Measurements from ENCODE around the gene C1orf94. TPM values are rescaled to one million over a fixed set of nuclear protein-coding genes. Genes with fewer than 3 reads are reported as not detected.

C1orf94 gene
- polyA plus RNA-seq, 1 experiment, result 0.10 TPM

DNA sequence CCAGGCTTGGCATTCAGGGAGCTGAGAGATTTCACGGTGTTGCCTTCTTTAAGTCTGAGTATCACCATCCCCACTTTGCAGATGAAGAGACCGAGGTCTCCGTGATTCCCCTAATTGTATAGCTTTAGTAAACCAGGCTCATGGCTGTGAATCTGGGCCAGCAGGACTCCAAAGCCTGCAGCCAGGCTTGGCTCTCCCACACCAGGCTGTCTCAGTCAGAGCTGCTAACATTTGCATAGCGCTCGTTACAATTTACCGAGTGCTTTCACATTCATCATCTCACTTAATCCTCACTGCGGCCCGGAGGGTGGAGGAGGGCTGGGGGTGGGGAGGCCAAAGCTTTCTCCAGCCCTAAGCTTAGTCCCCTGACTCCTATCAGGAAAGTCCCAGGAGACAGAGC, 11.7 kb downstream of the C1orf94 start:
- DNase-seq (ENCODE audit: low read depth, low spot score), result no peak
- TF ChIP-seq, protein P1, sequence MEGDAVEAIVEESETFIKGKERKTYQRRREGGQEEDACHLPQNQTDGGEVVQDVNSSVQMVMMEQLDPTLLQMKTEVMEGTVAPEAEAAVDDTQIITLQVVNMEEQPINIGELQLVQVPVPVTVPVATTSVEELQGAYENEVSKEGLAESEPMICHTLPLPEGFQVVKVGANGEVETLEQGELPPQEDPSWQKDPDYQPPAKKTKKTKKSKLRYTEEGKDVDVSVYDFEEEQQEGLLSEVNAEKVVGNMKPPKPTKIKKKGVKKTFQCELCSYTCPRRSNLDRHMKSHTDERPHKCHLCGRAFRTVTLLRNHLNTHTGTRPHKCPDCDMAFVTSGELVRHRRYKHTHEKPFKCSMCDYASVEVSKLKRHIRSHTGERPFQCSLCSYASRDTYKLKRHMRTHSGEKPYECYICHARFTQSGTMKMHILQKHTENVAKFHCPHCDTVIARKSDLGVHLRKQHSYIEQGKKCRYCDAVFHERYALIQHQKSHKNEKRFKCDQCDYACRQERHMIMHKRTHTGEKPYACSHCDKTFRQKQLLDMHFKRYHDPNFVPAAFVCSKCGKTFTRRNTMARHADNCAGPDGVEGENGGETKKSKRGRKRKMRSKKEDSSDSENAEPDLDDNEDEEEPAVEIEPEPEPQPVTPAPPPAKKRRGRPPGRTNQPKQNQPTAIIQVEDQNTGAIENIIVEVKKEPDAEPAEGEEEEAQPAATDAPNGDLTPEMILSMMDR (IDR thresholded peaks at IDR 0.05; ENCODE audit: low read depth, low read length), result no peak
- ChIA-PET CTCF (no interaction called here), POLR2A (no interaction called here)
- Histone ChIP-seq H3K27ac (ENCODE audit: low read depth, low read length) (no peak overlapping the region), H3K4me3 (ENCODE audit: low read depth, low read length) (no peak overlapping the region), H3K27me3 (ENCODE audit: control insufficient read depth, insufficient read depth, low read length) (peaks cover 4% of the 10 kb centered on the region), H3K9me3 (ENCODE audit: control insufficient read depth, insufficient read depth, low read length) (peaks cover 4% of the 10 kb centered on the region)

DNA sequence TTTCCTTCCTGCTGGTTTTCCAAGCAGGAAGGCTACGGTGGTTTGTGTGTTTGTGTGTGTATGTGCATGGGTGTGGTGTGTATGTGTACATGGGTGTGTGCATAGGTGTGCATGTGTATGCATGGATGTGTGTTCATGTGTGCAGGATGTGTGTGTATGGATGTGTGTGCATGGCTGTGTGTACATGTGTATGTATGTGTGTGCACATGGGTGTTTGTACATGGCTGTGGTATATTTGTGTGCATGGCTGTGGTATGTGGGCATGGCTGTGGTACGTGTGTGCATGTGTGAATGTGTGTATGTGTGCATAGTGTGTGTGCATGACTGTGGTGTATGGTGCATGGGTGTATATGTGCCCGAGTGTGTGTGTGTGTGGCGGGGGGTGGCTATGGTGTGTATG, 12.3 kb downstream of the C1orf94 start:
- ChIA-PET POLR2A (no interaction called here), CTCF (no interaction called here)
- peaks cover 4% of the 10 kb centered on the region for H3K27me3 ChIP-seq (ENCODE audit: control insufficient read depth, insufficient read depth, low read length)
- peaks cover 4% of the 10 kb centered on the region for H3K9me3 ChIP-seq (ENCODE audit: control insufficient read depth, insufficient read depth, low read length)
- no peak overlapping the region for H3K27ac ChIP-seq (ENCODE audit: low read depth, low read length)
- no peak for DNase-seq (ENCODE audit: low read depth, low spot score)
- TF ChIP-seq, protein P1 (IDR thresholded peaks at IDR 0.05; ENCODE audit: low read depth, low read length), result no peak
- no peak overlapping the region for H3K4me3 ChIP-seq (ENCODE audit: low read depth, low read length)

GRCh38 chr1:34190692-34191091, 14.0 kb downstream of the C1orf94 start:
- DNase-seq (ENCODE audit: low read depth, low spot score), result no peak
- no peak overlapping the region for H3K27ac ChIP-seq (ENCODE audit: low read depth, low read length)
- ChIA-PET CTCF (no interaction called here), POLR2A (no interaction called here)
- TF ChIP-seq, protein P1 (IDR thresholded peaks at IDR 0.05; ENCODE audit: low read depth, low read length), result no peak
- H3K9me3 ChIP-seq (ENCODE audit: control insufficient read depth, insufficient read depth, low read length), result peaks cover 4% of the 10 kb centered on the region
- no peak overlapping the region for H3K4me3 ChIP-seq (ENCODE audit: low read depth, low read length)
- H3K27me3 ChIP-seq (ENCODE audit: control insufficient read depth, insufficient read depth, low read length), result peaks cover 4% of the 10 kb centered on the region

- ChIA-PET POLR2A (no interaction called here), CTCF (no interaction called here)
- peaks cover 7% of the 10 kb centered on the region for H3K9me3 ChIP-seq (ENCODE audit: control insufficient read depth, insufficient read depth, low read length)
- no peak overlapping the region for H3K4me3 ChIP-seq (ENCODE audit: low read depth, low read length)
- no peak for DNase-seq (ENCODE audit: low read depth, low spot score)
- TF ChIP-seq, protein P1 (IDR thresholded peaks at IDR 0.05; ENCODE audit: low read depth, low read length), result no peak
- H3K27me3 ChIP-seq (ENCODE audit: control insufficient read depth, insufficient read depth, low read length), result peaks cover 4% of the 10 kb centered on the region
- no peak overlapping the region for H3K27ac ChIP-seq (ENCODE audit: low read depth, low read length)
These were observed 15.9 kb downstream of the C1orf94 start for GRCh38 chr1:34192621-34193020.

DNA sequence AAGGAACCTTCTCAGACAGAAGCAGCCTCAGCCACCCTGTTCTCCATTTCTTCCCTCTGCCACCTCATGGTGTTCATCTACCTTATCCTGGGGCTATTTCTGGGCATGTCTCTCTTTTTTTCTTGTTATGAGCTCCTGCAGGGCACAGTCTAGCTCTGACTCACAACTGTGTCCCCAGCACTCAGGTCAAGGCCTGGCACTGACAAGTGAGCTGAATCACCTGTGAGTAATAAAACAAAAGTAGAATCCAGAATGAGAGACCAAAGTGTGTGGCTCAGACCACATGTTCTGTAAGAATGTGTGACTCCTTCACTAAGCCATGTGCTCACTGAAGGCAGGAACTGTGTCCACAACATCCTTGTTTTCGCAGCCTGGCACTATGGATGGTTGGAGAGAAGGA, 23.2 kb downstream of the C1orf94 start:
- TF ChIP-seq, protein P1 (IDR thresholded peaks at IDR 0.05; ENCODE audit: low read depth, low read length), result no peak
- no peak for DNase-seq (ENCODE audit: low read depth, low spot score)
- POLR2A ChIA-PET, result no interaction called here

More for the DNA sequence above, 23.2 kb downstream of the C1orf94 start:
- H3K27me3 ChIP-seq (ENCODE audit: control insufficient read depth, insufficient read depth, low read length), result no peaks in the 10 kb centered on the region
- H3K4me3 ChIP-seq (ENCODE audit: low read depth, low read length), result no peak overlapping the region
- no peak overlapping the region for H3K27ac ChIP-seq (ENCODE audit: low read depth, low read length)
- CTCF ChIA-PET, result no interaction called here
- H3K9me3 ChIP-seq (ENCODE audit: control insufficient read depth, insufficient read depth, low read length), result peaks cover 10% of the 10 kb centered on the region
